ENCODE data around the gene MAPK10. TPM values are rescaled to one million over a fixed set of nuclear protein-coding genes. Genes with fewer than 3 reads are reported as not detected.

Gene MAPK10
- total RNA-seq, 1 donor from 2014 or later, result 30.7 TPM

GRCh38 chr4:86156531-86156930 is 203.3 kb downstream of the MAPK10 start:
- ATAC-seq, result no peak
- no peak for TF ChIP-seq CTCF (IDR thresholded peaks at IDR 0.05)
- Histone ChIP-seq H3K4me1 (no peaks in the 10 kb centered on the region), H3K27me3 (ENCODE audit: low read depth) (no peaks in the 10 kb centered on the region), H3K36me3 (no peaks in the 10 kb centered on the region), H3K4me3 (no peak overlapping the region), H3K27ac (no peak overlapping the region), H3K9me3 (no peaks in the 10 kb centered on the region)
- intact Hi-C loops (cut with DNase I), result no loop called here
- DNase-seq, result no peak

GRCh38 chr4:86155766-86156165 is 204.1 kb downstream of the MAPK10 start:
- H3K4me1 ChIP-seq, result no peaks in the 10 kb centered on the region
- ATAC-seq (no peak), DNase-seq (no peak)
- H3K27me3 ChIP-seq (ENCODE audit: low read depth), result no peaks in the 10 kb centered on the region
- H3K36me3 ChIP-seq, result no peaks in the 10 kb centered on the region
- no peak overlapping the region for H3K4me3 ChIP-seq
- TF ChIP-seq CTCF (IDR thresholded peaks at IDR 0.05), result no peak
- no peak overlapping the region for H3K27ac ChIP-seq
- intact Hi-C loops (cut with DNase I), result no loop called here
- H3K9me3 ChIP-seq, result no peaks in the 10 kb centered on the region

- Histone ChIP-seq H3K4me3 (no peak overlapping the region), H3K27ac (no peak overlapping the region), H3K27me3 (ENCODE audit: low read depth) (no peaks in the 10 kb centered on the region), H3K36me3 (no peaks in the 10 kb centered on the region), H3K9me3 (no peaks in the 10 kb centered on the region), H3K4me1 (no peaks in the 10 kb centered on the region)
- intact Hi-C loops (cut with DNase I), result no loop called here
- no peak for ATAC-seq
- no peak for TF ChIP-seq CTCF (IDR thresholded peaks at IDR 0.05)
- no peak for DNase-seq
Observed at GRCh38 chr4:86152454-86152853, 207.4 kb downstream of the MAPK10 start.

- no peak for ATAC-seq
- DNase-seq, result no peak
- Histone ChIP-seq H3K36me3 (no peaks in the 10 kb centered on the region), H3K9me3 (no peaks in the 10 kb centered on the region), H3K4me3 (no peak overlapping the region), H3K27me3 (ENCODE audit: low read depth) (no peaks in the 10 kb centered on the region), H3K27ac (no peak overlapping the region), H3K4me1 (no peaks in the 10 kb centered on the region)
- no peak for TF ChIP-seq CTCF (IDR thresholded peaks at IDR 0.05)
- intact Hi-C loops (cut with DNase I), result no loop called here
Observed at GRCh38 chr4:86151196-86151595, 208.7 kb downstream of the MAPK10 start.

GRCh38 chr4:86141161-86141560 is 218.7 kb downstream of the MAPK10 start:
- H3K27me3 ChIP-seq (ENCODE audit: low read depth), result no peaks in the 10 kb centered on the region
- no peak overlapping the region for H3K27ac ChIP-seq
- ATAC-seq, result no peak
- no peaks in the 10 kb centered on the region for H3K36me3 ChIP-seq
- no peak for DNase-seq
- no peaks in the 10 kb centered on the region for H3K4me1 ChIP-seq
- H3K9me3 ChIP-seq, result no peaks in the 10 kb centered on the region
- TF ChIP-seq CTCF (IDR thresholded peaks at IDR 0.05), result no peak
- intact Hi-C loops (cut with DNase I), result no loop called here
- H3K4me3 ChIP-seq, result no peak overlapping the region

- Histone ChIP-seq H3K4me3 (no peak overlapping the region), H3K9me3 (no peaks in the 10 kb centered on the region), H3K27me3 (ENCODE audit: low read depth) (no peaks in the 10 kb centered on the region), H3K4me1 (no peaks in the 10 kb centered on the region), H3K27ac (no peak overlapping the region), H3K36me3 (no peaks in the 10 kb centered on the region)
- intact Hi-C loops (cut with DNase I), result no loop called here
- no peak for TF ChIP-seq CTCF (IDR thresholded peaks at IDR 0.05)
- no peak for ATAC-seq
- no peak for DNase-seq
Observed at GRCh38 chr4:86132468-86132867, 227.4 kb downstream of the MAPK10 start.
